Neural progenitor cell (in vitro differentiated cells): ENCODE measurements around the gene DEFB129.

ENCODE experiments used
- EZH2 ChIP-seq: fragments of 200-600 bp; sonication (generic); IDR thresholded peaks from 2 replicates; pipeline ENCODE4 v1.6.1; 2017; ENCODE audit warnings: antibody characterized with exemption, mild to moderate bottlenecking, moderate library complexity
- EZH2phosphoT487 ChIP-seq: fragments of 200-600 bp; sonication (generic); IDR thresholded peaks from 2 replicates; pipeline ENCODE4 v1.6.1; 2017; ENCODE audit warnings: antibody characterized with exemption
- TF ChIP-seq, protein P1 (sequence below): fragments of 200-600 bp; sonication (generic); IDR thresholded peaks from 2 replicates; pipeline ENCODE4 v1.5.1; 2017; ENCODE audit warnings: antibody characterized with exemption, mild to moderate bottlenecking

DNA sequence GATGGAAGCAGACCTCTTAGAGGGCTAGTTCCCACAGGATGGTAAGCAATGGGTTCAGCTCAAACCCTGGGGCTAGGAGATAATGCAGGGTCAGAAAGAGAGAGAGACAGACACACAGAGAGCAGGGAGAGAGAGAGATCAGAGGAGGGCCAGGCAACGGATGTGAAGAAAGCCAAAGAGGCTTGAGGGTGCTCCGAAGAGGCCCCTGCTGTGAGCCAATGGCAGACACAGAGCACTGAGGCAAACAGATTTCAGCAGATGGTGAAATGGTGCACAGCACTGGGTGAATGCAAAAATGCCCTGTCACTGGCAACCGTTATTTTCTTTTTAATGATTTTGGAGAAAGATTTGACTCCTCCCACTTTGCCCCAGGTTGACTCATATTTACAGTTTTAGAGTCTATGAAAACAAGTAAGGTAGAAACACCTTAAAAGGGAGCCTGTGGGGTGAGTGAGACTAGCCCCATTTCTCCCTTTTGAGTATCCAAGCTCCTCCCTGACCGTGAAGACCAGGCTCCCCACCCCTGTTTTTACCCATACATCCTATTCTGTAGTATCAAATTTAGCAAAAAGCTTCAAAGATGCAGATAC lies 31.3 kb downstream of the DEFB129 start:
- TF ChIP-seq, protein P1, sequence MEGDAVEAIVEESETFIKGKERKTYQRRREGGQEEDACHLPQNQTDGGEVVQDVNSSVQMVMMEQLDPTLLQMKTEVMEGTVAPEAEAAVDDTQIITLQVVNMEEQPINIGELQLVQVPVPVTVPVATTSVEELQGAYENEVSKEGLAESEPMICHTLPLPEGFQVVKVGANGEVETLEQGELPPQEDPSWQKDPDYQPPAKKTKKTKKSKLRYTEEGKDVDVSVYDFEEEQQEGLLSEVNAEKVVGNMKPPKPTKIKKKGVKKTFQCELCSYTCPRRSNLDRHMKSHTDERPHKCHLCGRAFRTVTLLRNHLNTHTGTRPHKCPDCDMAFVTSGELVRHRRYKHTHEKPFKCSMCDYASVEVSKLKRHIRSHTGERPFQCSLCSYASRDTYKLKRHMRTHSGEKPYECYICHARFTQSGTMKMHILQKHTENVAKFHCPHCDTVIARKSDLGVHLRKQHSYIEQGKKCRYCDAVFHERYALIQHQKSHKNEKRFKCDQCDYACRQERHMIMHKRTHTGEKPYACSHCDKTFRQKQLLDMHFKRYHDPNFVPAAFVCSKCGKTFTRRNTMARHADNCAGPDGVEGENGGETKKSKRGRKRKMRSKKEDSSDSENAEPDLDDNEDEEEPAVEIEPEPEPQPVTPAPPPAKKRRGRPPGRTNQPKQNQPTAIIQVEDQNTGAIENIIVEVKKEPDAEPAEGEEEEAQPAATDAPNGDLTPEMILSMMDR = no peak
- TF ChIP-seq EZH2 (no peak), EZH2phosphoT487 (no peak)
